Measurements from ENCODE around the gene ZFP36. TPM values are rescaled to one million over a fixed set of nuclear protein-coding genes. Genes with fewer than 3 reads are reported as not detected.

The ZFP36 gene
- total RNA-seq, 1 donor from 2014 or later, result 631 TPM

DNA sequence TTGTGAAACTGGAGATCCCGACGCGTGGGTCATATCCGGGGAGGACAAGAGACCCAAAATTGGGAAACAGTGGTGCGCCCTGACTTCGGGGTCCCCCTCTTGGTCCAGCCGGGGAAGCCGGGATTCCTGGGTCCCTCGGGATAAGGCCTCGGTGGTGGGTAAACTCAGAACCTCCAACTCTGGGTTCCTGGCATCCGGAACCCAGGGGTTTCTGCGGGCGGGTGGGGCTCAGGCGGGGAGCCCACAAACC, 688 bp downstream of the ZFP36 start:
- Histone ChIP-seq H3K9me3 (no peaks in the 10 kb centered on the region), H3K27ac (peak overlapping the region; percentile 100), H3K4me3 (peak overlapping the region; percentile 97 to 98), H3K36me3 (peaks cover 6 to 23% of the 10 kb centered on the region in 2 donors), H3K27me3 (no peaks in the 10 kb centered on the region), H3K4me1 (peaks cover 49% of the 10 kb centered on the region)
- no peak for DNase-seq (ENCODE audit: extremely low spot score in 2 of 2)
- intact Hi-C loops (cut with DNase I), result no loop called here
- TF ChIP-seq POLR2A (IDR thresholded peaks at IDR 0.05) (no peak), POLR2AphosphoS5 (IDR thresholded peaks at IDR 0.05; ENCODE audit: insufficient read depth in 1 of 2, low read depth in 1 of 2) (no peak), CTCF (IDR thresholded peaks at IDR 0.05) (no peak)

GRCh38 chr19:39407660-39408391, 1.2 kb downstream of the ZFP36 start:
- H3K4me1 ChIP-seq, result peaks cover 46% of the 10 kb centered on the region

GRCh38 chr19:39408392-39409207, 2.0 kb downstream of the ZFP36 start:
- H3K4me3 ChIP-seq, result peak overlapping the region; percentile 97 to 98
- peaks cover 6 to 23% of the 10 kb centered on the region in 2 donors for H3K36me3 ChIP-seq
- TF ChIP-seq POLR2AphosphoS5 (IDR thresholded peaks at IDR 0.05; ENCODE audit: insufficient read depth in 1 of 2, low read depth in 1 of 2), result peak in 1 of 2 donors; percentile 88
- peak in 1 of 2 donors; percentile 14 for TF ChIP-seq POLR2A (IDR thresholded peaks at IDR 0.05)
- TF ChIP-seq CTCF (IDR thresholded peaks at IDR 0.05), result no peak
- H3K27me3 ChIP-seq, result no peaks in the 10 kb centered on the region
- intact Hi-C loops (cut with DNase I), result no loop called here
- H3K9me3 ChIP-seq, result no peaks in the 10 kb centered on the region
- peaks cover 43% of the 10 kb centered on the region for H3K4me1 ChIP-seq
- DNase-seq (ENCODE audit: extremely low spot score in 2 of 2), result no peak
- H3K27ac ChIP-seq, result peak overlapping the region; percentile 100

More at GRCh38 chr19:39407660-39408391, 1.2 kb downstream of the ZFP36 start:
- no peaks in the 10 kb centered on the region for H3K27me3 ChIP-seq
- intact Hi-C loops (cut with DNase I), result no loop called here
- peak overlapping the region; percentile 100 for H3K27ac ChIP-seq
- TF ChIP-seq POLR2AphosphoS5 (IDR thresholded peaks at IDR 0.05; ENCODE audit: insufficient read depth in 1 of 2, low read depth in 1 of 2), result peak in 1 of 2 donors; percentile 91
- TF ChIP-seq POLR2A (IDR thresholded peaks at IDR 0.05), result peak in 1 of 2 donors; percentile 38
- no peak for TF ChIP-seq CTCF (IDR thresholded peaks at IDR 0.05)
- H3K36me3 ChIP-seq, result peaks cover 6 to 23% of the 10 kb centered on the region in 2 donors
- DNase-seq (ENCODE audit: extremely low spot score in 2 of 2), result no peak
- no peaks in the 10 kb centered on the region for H3K9me3 ChIP-seq
- H3K4me3 ChIP-seq, result peak overlapping the region; percentile 97 to 98

DNA sequence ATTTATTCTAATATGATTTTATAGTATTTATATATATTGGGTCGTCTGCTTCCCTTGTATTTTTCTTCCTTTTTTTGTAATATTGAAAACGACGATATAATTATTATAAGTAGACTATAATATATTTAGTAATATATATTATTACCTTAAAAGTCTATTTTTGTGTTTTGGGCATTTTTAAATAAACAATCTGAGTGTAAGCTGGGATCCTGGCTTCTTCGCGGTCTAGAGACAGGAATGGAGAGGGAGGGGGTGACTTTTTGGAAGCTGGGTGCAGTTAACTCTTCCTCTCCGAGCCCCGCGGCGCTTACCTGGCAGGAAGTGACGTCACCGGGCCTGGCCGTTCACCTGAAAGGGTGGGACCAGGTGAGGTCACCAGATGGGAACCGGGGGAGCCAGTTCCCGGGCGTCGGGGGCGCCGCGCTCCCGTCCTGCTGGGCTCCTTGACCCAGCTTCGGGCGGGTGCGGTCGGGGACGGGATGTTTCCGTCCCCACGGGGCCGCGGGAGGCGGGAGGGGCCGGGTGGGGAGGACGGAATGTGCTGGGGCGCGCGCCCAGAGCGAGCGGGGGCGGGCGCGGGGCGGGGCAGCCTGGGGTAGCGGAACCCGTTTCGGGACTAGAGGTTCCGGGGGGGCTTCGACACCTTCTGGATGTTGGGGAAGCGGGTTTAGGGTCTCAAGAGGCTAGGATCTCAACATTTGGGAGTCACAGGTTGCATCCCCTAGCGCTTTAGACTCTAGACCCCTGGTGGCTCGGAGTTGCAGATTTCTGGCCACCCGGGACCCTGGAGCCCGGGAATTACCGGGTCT, 2.8 kb downstream of the ZFP36 start:
- DNase-seq (ENCODE audit: extremely low spot score in 2 of 2), result peak in 1 of 2 donors; percentile 98
- peak in 1 of 3 experiments; percentile 13 for TF ChIP-seq CTCF (IDR thresholded peaks at IDR 0.05)
- peak in 1 of 2 donors; percentile 69 for TF ChIP-seq POLR2A (IDR thresholded peaks at IDR 0.05)
- peak; percentile 65 to 97 for TF ChIP-seq POLR2AphosphoS5 (IDR thresholded peaks at IDR 0.05; ENCODE audit: insufficient read depth in 1 of 2, low read depth in 1 of 2)
- Histone ChIP-seq H3K4me1 (peaks cover 46% of the 10 kb centered on the region), H3K36me3 (peaks cover 6 to 23% of the 10 kb centered on the region in 2 donors), H3K27me3 (no peaks in the 10 kb centered on the region), H3K9me3 (no peaks in the 10 kb centered on the region), H3K4me3 (peak overlapping the region; percentile 97 to 98), H3K27ac (peak overlapping the region; percentile 100)
- intact Hi-C loops (cut with DNase I), result loop anchor here (5.0 kb wide), 1 partner anchor 67 kb away; the partner anchor contains the start of gene SAMD4B

All from vagina (tissue), 2 donors.